ENCODE results near the gene BCL11A. TPM values are rescaled to one million over a fixed set of nuclear protein-coding genes. Genes with fewer than 3 reads are reported as not detected.

BCL11A gene
- polyA plus RNA-seq, 3 donors: 8.7 to 15.6 (median 11.1) TPM

GRCh38 chr2:60487174-60487573 is 66.3 kb downstream of the BCL11A start:
- H3K9ac ChIP-seq (ENCODE audit: insufficient read depth, low read length, poor library complexity, severe bottlenecking): no peak overlapping the region
- Mint-ChIP-seq H3K27me3 (ENCODE audit: low read depth in 3 of 3) (no peaks in the 10 kb centered on the region), H3K27ac (peak overlapping the region in 3 of 7 donors; percentile 19 to 47 (median 47)), H3K4me3 (no peak overlapping the region), H3K4me1 (peaks cover 79% of the 10 kb centered on the region), H3K9me3 (no peaks in the 10 kb centered on the region), H3K36me3 (peaks cover 0 to 3% of the 10 kb centered on the region in 2 donors)
- H3K36me3 ChIP-seq (replicated peaks in 1 of 2; ENCODE audit: control insufficient read depth in 1 of 2, insufficient read depth in 2 of 2, low read length in 2 of 2): no peaks in the 10 kb centered on the region
- H3K4me1 ChIP-seq (ENCODE audit: control insufficient read depth in 1 of 2, insufficient read depth in 2 of 2, low read length in 2 of 2): peaks cover 54 to 55% of the 10 kb centered on the region in 2 donors
- H3K4me3 ChIP-seq (replicated peaks in 1 of 3; ENCODE audit: low read depth in 2 of 3, low read length in 3 of 3): no peak overlapping the region
- intact Hi-C loops (cut with micrococcal nuclease): loop anchor here in 1 of 2 donors (10.0 kb wide), 1 partner anchor 68 kb away; the partner anchor contains the start of gene BCL11A
- no peaks in the 10 kb centered on the region for H4K20me1 ChIP-seq (ENCODE audit: insufficient read depth, low read length)
- no peak for DNase-seq
- H3K4me2 ChIP-seq (replicated peaks; ENCODE audit: extremely low read depth, low read length, poor library complexity, severe bottlenecking): no peak overlapping the region
- no peak overlapping the region for H2AFZ ChIP-seq (ENCODE audit: insufficient read depth, low read depth, low read length, poor library complexity, severe bottlenecking)
- no peaks in the 10 kb centered on the region for H3K9me3 ChIP-seq (replicated peaks in 1 of 2; ENCODE audit: control insufficient read depth in 1 of 2, insufficient read depth in 1 of 2, low read length in 2 of 2)
- no peak for TF ChIP-seq CTCF (IDR thresholded peaks at IDR 0.05)
- H3K27me3 ChIP-seq (ENCODE audit: control insufficient read depth in 2 of 2, insufficient read depth in 2 of 2, low read length in 2 of 2): no peaks in the 10 kb centered on the region
- peaks cover 81% of the 10 kb centered on the region for H3K79me2 ChIP-seq (ENCODE audit: insufficient read depth, low read length)
- no CpG with 5 or more reads among the region's 5 CpGs for WGBS (ENCODE audit: insufficient coverage)
- peak overlapping the region in 1 of 2 donors; percentile 5 for H3K27ac ChIP-seq (ENCODE audit: low read depth in 1 of 2, low read length in 2 of 2)

- 83% methylated on average over 2 of the region's 3 CpGs for WGBS (ENCODE audit: insufficient coverage)
Observed at GRCh38 chr2:60486551-60486950, 66.9 kb downstream of the BCL11A start.

More at GRCh38 chr2:60486551-60486950, 66.9 kb downstream of the BCL11A start:
- Histone ChIP-seq H3K79me2 (ENCODE audit: insufficient read depth, low read length) (peaks cover 81% of the 10 kb centered on the region), H3K9me3 (replicated peaks in 1 of 2; ENCODE audit: control insufficient read depth in 1 of 2, insufficient read depth in 1 of 2, low read length in 2 of 2) (no peaks in the 10 kb centered on the region), H3K4me1 (ENCODE audit: control insufficient read depth in 1 of 2, insufficient read depth in 2 of 2, low read length in 2 of 2) (peaks cover 60 to 62% of the 10 kb centered on the region in 2 donors), H3K9ac (ENCODE audit: insufficient read depth, low read length, poor library complexity, severe bottlenecking) (no peak overlapping the region), H4K20me1 (ENCODE audit: insufficient read depth, low read length) (no peaks in the 10 kb centered on the region), H3K27ac (ENCODE audit: low read depth in 1 of 2, low read length in 2 of 2) (peak overlapping the region in 1 of 2 donors; percentile 94), H3K4me3 (replicated peaks in 1 of 3; ENCODE audit: low read depth in 2 of 3, low read length in 3 of 3) (no peak overlapping the region), H3K36me3 (replicated peaks in 1 of 2; ENCODE audit: control insufficient read depth in 1 of 2, insufficient read depth in 2 of 2, low read length in 2 of 2) (no peaks in the 10 kb centered on the region), H2AFZ (ENCODE audit: insufficient read depth, low read depth, low read length, poor library complexity, severe bottlenecking) (no peak overlapping the region), H3K4me2 (replicated peaks; ENCODE audit: extremely low read depth, low read length, poor library complexity, severe bottlenecking) (no peak overlapping the region), H3K27me3 (ENCODE audit: control insufficient read depth in 2 of 2, insufficient read depth in 2 of 2, low read length in 2 of 2) (no peaks in the 10 kb centered on the region)
- intact Hi-C loops (cut with micrococcal nuclease): loop anchor here in 1 of 2 donors (10.0 kb wide), 1 partner anchor 68 kb away; the partner anchor contains the start of gene BCL11A
- DNase-seq: no peak
- TF ChIP-seq CTCF (IDR thresholded peaks at IDR 0.05): no peak
- H3K4me3 Mint-ChIP-seq: no peak overlapping the region
- no peaks in the 10 kb centered on the region for H3K9me3 Mint-ChIP-seq
- H3K4me1 Mint-ChIP-seq: peaks cover 83% of the 10 kb centered on the region
- no peaks in the 10 kb centered on the region for H3K27me3 Mint-ChIP-seq (ENCODE audit: low read depth in 3 of 3)
- H3K27ac Mint-ChIP-seq: peak overlapping the region in 3 of 7 donors; percentile 90 to 99 (median 95)
- H3K36me3 Mint-ChIP-seq: peaks cover 0 to 4% of the 10 kb centered on the region in 2 donors
